Stimulated activated CD8-positive, alpha-beta memory T cell treated with anti-CD3 and anti-CD28 coated beads, Interleukin-4, amount 100 ng/mL, for 1 hour (primary cell): Measurements from ENCODE around the gene TRMT2A.
A peak's percentile ranks its signal among the peaks of the same experiment; 100 is the strongest.
"Not testable (repeated sequence)": the region's sequence is repeated elsewhere in the genome, so short reads cannot be mapped to it uniquely, and the experiment has no call there.

Source experiments
- DNase-seq, 2 donors: peaks; one replicate each; pipeline ENCODE4 v3.0.0-alpha.2; 2020; ENCODE audit warnings: low read depth in 2 of 2, low spot score in 1 of 2

Gene TRMT2A

GRCh38 chr22:20088263-20088648 is 28.8 kb downstream of the TRMT2A start:
- DNase-seq: no peak

GRCh38 chr22:20087319-20088262 is 29.4 kb downstream of the TRMT2A start:
- DNase-seq: no peak

DNA sequence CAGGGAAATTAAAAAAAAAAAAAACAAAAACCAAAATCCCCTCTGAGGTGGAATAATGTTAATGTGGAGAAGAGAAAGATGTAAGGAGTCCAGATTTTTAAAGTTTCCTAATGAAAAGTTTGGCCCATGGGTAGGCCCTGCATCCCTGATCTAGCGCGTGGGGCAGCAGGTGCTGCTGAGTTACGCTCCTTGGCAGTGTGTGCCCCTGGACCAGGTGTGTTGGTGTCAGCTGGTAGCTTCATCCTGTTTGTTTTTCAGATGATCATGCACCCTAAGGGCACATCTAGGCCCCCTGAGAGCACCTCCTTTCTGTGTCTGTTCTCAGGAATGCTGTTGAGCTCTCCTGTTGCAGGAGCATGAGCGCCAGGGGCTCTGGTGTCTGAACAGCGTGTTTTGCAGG is 30.3 kb downstream of the TRMT2A start:
- DNase-seq: no peak

GRCh38 chr22:20086101-20086599 is 30.9 kb downstream of the TRMT2A start:
- no peak for DNase-seq

DNA sequence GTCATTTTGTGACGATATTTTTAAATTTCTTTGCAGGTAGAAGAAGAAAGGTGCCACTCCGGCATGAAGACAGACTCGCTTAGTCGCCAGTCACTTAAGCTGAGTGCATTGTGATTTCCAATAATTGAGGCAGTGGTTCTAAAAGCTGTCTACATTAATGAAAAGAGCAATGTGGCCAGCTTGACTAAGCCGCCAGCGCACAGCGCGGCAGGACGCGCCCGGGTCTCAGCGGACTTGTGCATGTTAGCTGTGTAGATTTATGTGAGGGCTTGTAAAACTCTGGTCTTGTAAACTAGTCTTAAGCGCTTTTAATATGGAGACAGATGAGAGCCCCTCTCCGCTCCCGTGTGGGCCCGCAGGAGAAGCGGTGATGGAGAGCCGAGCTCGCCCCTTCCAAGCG is 31.4 kb downstream of the TRMT2A start:
- DNase-seq: no peak

GRCh38 chr22:20084547-20085413 is 32.2 kb downstream of the TRMT2A start:
- DNase-seq: no peak

GRCh38 chr22:20083891-20084546 is 33.0 kb downstream of the TRMT2A start:
- DNase-seq: no peak

- no peak for DNase-seq
Observed at GRCh38 chr22:20083157-20083890, 33.7 kb downstream of the TRMT2A start.

GRCh38 chr22:20080776-20081654 is 36.0 kb downstream of the TRMT2A start:
- DNase-seq: no peak

GRCh38 chr22:20080445-20080775 is 36.6 kb downstream of the TRMT2A start:
- peak; percentile 25 to 53 for DNase-seq

DNA sequence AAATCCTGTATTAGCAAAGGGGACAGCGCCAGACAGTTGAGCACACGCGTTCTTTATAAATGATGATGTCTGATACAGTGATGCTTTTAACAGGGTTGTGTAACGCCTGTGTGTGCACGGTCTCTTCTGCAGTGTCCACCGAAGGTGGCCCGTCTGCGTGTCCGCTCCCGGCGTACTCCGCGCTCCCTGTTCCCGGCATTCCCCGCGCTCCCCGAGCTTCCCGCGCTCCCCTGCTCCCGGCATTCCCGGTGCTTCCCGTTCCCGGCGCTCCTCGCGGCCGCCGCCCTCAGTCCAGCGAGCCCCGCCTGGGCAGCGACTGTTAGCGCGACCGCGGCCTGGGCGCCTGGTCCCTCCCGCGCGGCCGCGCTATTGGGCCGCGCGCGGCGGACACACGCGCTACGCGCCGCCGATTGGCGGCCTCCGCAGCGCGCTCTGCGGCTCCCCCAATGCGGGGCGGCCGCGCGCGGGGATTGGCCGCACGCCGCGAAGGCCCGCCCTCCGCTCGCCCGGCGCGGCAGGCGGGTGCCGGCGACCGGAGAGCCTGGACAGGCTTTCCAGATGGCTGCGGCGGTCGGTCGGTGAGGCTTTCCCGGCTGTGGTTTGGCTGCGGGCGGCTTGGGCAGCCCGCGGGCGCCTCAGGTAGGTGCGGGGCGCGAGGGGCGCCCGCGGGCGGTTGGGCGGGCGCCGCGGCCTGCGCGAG is 37.1 kb downstream of the TRMT2A start, which contains the start of gene DGCR8:
TSS of gene DGCR8 (plus strand) at position 497 of the 700 bp plus-strand sequence. CDS start 5,723 bp downstream, outside the sequence.
- DNase-seq: peak; percentile 25 to 38

DNA sequence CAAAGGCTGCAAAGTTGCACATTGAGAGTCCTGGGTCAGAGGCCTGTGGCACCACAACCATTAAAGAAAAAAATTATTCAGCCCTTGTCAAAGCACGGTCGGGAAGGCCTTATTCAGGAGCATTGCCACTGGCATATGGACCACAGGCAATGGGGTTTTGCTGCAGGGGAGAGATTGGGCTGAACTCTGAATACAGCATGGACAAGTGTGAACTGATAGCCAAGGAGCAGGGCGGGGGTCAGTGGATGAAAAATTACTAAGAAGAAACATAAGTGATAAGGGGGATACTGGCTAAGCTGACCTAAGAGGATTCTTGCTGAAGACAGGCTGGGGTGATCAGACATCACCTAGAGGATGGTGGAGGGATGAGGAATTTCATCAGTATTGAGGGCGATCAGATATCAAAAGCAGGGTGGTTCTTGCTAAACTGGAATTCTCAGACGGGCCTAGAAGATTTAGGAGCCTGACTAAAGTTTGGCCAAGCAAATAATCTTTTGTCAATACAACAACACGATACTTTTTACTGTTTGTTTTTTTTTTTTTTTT is 40.3 kb downstream of the TRMT2A start:
- DNase-seq: no peak

DNA sequence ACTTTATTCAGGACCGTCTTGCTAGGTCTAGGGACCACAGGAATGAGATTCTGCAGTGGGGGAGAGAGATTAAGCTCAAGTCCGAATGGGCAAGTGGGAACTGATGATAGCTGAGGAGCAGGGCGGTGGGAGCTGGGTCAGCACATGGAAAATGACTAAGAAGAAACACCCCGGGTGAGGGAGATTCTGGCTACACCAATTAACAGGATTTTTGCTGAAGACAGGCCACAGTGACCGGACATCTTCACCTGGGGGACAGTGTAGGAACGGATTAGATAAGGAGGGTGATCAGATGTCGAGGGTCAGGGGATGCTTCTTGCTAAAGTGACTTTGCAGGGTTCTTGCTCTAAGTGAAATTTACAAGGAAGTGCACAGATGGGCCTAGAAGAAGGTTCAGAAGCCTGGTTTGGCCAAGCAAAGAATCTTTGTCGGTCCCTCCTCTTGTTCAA is 45.5 kb downstream of the TRMT2A start:
- no peak for DNase-seq

- DNase-seq: no peak
Observed at GRCh38 chr22:20069331-20070042, 47.5 kb downstream of the TRMT2A start.

- no peak for DNase-seq
Observed at GRCh38 chr22:20068640-20069039, 48.4 kb downstream of the TRMT2A start.

DNA sequence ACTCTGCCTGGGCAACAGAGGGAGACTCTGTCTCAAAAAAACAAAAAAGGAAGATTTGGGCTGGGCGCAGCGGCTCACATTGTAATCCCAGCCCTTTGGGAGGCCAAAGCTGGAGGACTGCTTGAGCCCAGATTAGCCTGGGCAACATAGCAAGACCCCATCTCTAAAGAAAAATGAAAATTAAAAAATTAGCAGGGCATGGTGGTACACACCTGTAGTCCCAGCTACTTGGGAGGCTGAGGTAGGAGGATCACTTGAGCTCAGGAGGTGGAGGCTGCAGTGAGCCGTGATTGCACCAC is 49.7 kb downstream of the TRMT2A start:
- not testable (repeated sequence) for DNase-seq

GRCh38 chr22:20066617-20067383 is 50.2 kb downstream of the TRMT2A start:
- DNase-seq: no peak
